SU-DHL-6 (cell line): ENCODE measurements around the gene FAXC.
A peak's percentile ranks its signal among the peaks of the same experiment; 100 is the strongest.
"Not testable (repeated sequence)": the region's sequence is repeated elsewhere in the genome, so short reads cannot be mapped to it uniquely, and the experiment has no call there.

Experiments
- H2AFZ ChIP-seq: fragments of 200-600 bp; sonication (generic); 2 replicates; pipeline ENCODE4 v1.6.1; 2014; ENCODE audit warnings: low read depth, mild to moderate bottlenecking, moderate library complexity, mixed read lengths, antibody characterized with exemption, low read length; ENCODE audit not compliant: severe bottlenecking
- H3F3A ChIP-seq: fragments of 200-600 bp; shearing (Covaris generic); 2 replicates; pipeline ENCODE4 v1.6.0; 2016; ENCODE audit warnings: antibody characterized with exemption, mild to moderate bottlenecking; ENCODE audit not compliant: insufficient read depth
- H3K27ac ChIP-seq: fragments of 200-600 bp; sonication (generic); 2 replicates; pipeline ENCODE4 v1.5.1; 2016; ENCODE audit warnings: low read depth, mild to moderate bottlenecking, low read length, moderate library complexity, mixed read lengths
- H3K27me3 ChIP-seq: fragments of 200-600 bp; sonication (generic), shearing (Covaris generic); 2 replicates; pipeline ENCODE4 v1.6.0; 2014; ENCODE audit warnings: mild to moderate bottlenecking, low read length
- H3K36me3 ChIP-seq: fragments of 200-600 bp; sonication (generic); 2 replicates; pipeline ENCODE4 v1.6.1; 2014; ENCODE audit warnings: mild to moderate bottlenecking, low read length, mixed read lengths
- H3K4me2 ChIP-seq: fragments of 300-600, 200-600 bp; shearing (Covaris generic), sonication (generic); 2 replicates; pipeline ENCODE4 v1.6.0; 2014; ENCODE audit warnings: low read length, low read depth, mild to moderate bottlenecking; ENCODE audit not compliant: poor library complexity, severe bottlenecking
- H3K4me3 ChIP-seq: fragments of 200-600 bp; sonication (generic); 2 replicates; pipeline ENCODE4 v1.5.1; 2014; ENCODE audit warnings: antibody characterized with exemption, low read length, mild to moderate bottlenecking, mixed read lengths; ENCODE audit not compliant: insufficient read depth, poor library complexity, severe bottlenecking
- H3K79me2 ChIP-seq: fragments of 200-600 bp; sonication (generic); 2 replicates; pipeline ENCODE4 v1.6.1; 2014; ENCODE audit warnings: mild to moderate bottlenecking, low read length, moderate library complexity; ENCODE audit not compliant: insufficient read depth
- H3K9ac ChIP-seq: fragments of 200-600 bp; sonication (generic); 2 replicates; pipeline ENCODE4 v1.7.0; 2014; ENCODE audit warnings: mild to moderate bottlenecking, low read length
- H3K9me2 ChIP-seq: fragments of 200-600 bp; sonication (generic); replicated peaks from 2 replicates; pipeline ENCODE4 v1.6.1; 2014; ENCODE audit warnings: low read length; ENCODE audit not compliant: insufficient read depth
- H3K9me3 ChIP-seq: fragments of 200-600 bp; sonication (generic); 2 replicates; pipeline ENCODE4 v1.6.1; 2014; ENCODE audit warnings: low read length, mixed read lengths; ENCODE audit not compliant: insufficient read depth
- H4K20me1 ChIP-seq: fragments of 200-600 bp; sonication (generic); 2 replicates; pipeline ENCODE4 v1.6.1; 2014; ENCODE audit warnings: low read depth, mild to moderate bottlenecking, antibody characterized with exemption, low read length, moderate library complexity, mixed read lengths
- CTCF ChIP-seq: fragments of 200-600 bp; sonication (generic); IDR thresholded peaks from one replicate; pipeline ENCODE4 v1.5.1; 2017; ENCODE audit warnings: antibody characterized with exemption, mild to moderate bottlenecking, low read length, moderate library complexity; ENCODE audit not compliant: insufficient read depth, poor library complexity, severe bottlenecking
- EZH2phosphoT487 ChIP-seq: fragments of 200-600 bp; sonication (generic), shearing (Covaris generic); conservative IDR thresholded peaks from 2 replicates; pipeline ENCODE4 v1.6.1; 2018; ENCODE audit warnings: mild to moderate bottlenecking, antibody characterized with exemption, low read length, moderate library complexity, mixed read lengths

The FAXC gene

GRCh38 chr6:99338188-99338587, 11.3 kb downstream of the FAXC start:
- H3K4me2 ChIP-seq, result no peak overlapping the region
- H3K27ac ChIP-seq, result no peak overlapping the region
- no peak overlapping the region for H2AFZ ChIP-seq
- no peak overlapping the region for H3K9ac ChIP-seq
- TF ChIP-seq EZH2phosphoT487 (no peak), CTCF (no peak)
- no peaks in the 10 kb centered on the region for H3K9me3 ChIP-seq
- H3K9me2 ChIP-seq, result no peaks in the 10 kb centered on the region
- no peaks in the 10 kb centered on the region for H3K27me3 ChIP-seq
- no peaks in the 10 kb centered on the region for H3K36me3 ChIP-seq
- H3F3A ChIP-seq, result no peaks in the 10 kb centered on the region
- no peak overlapping the region for H3K4me3 ChIP-seq
- no peaks in the 10 kb centered on the region for H4K20me1 ChIP-seq
- H3K79me2 ChIP-seq, result no peaks in the 10 kb centered on the region

DNA sequence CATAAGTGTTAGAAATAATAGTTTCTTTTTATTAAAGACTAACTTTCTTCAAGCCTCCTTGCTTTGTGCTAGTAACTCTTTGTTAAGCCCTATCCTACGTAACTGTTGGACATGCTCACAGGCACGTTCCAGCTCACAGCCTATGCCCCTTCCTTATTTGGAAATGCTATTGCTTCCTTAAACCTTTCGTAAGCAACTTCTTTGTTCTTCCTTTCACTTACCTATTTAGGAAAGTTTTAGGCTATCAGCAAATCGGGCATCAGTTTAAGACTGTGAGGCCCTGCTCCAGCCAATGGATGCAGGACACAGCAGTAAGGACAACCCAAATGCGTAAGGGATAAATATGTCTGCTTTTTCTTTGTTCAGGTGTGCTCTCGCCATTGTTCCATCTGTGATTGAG, 14.2 kb downstream of the FAXC start:
- not testable (repeated sequence) for H3K79me2 ChIP-seq, H3K9me2 ChIP-seq, H3F3A ChIP-seq, H2AFZ ChIP-seq, H3K4me3 ChIP-seq, H3K9ac ChIP-seq, H4K20me1 ChIP-seq, H3K4me2 ChIP-seq, H3K27ac ChIP-seq, H3K27me3 ChIP-seq, H3K9me3 ChIP-seq, H3K36me3 ChIP-seq

DNA sequence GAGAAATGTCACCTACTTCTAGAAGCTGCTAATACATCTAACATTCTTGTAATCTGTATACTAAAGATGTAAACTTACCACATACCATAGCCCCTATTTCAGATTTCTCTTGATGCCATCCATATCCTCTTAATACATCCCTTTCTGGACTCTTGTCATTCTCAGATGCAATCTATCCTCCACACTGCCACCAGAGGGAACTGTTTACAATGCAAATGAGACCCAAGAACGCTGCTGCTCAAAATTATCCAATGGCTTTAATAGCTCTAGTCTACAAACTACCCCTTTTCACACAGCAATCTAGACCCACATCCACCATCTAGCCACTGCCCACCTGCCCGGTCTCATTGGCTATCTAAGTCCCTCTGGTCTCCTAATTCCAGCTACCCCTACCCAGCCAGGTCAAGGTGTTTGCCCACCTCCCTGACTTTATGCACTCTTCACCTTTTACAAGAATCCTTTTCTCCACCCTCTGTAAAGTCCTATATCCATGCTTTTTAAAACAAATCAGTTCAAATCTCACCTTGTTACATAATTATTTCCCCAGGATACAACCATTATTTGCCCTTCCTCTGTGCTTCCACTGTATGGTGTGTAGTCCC, 14.8 kb downstream of the FAXC start:
- Histone ChIP-seq H3K4me3 (no peak overlapping the region), H3K9me3 (no peaks in the 10 kb centered on the region), H3K79me2 (no peaks in the 10 kb centered on the region), H3K9me2 (no peaks in the 10 kb centered on the region), H4K20me1 (no peaks in the 10 kb centered on the region), H3K4me2 (no peak overlapping the region), H3K9ac (no peak overlapping the region), H3K27ac (no peak overlapping the region), H3F3A (no peaks in the 10 kb centered on the region), H2AFZ (no peak overlapping the region), H3K27me3 (no peaks in the 10 kb centered on the region), H3K36me3 (no peaks in the 10 kb centered on the region)
- TF ChIP-seq CTCF, result peak; percentile 57
- no peak for TF ChIP-seq EZH2phosphoT487

GRCh38 chr6:99333068-99333467, 16.4 kb downstream of the FAXC start:
- TF ChIP-seq CTCF, result no peak
- TF ChIP-seq EZH2phosphoT487, result no peak
- Histone ChIP-seq H3K4me2 (no peak overlapping the region), H3F3A (no peaks in the 10 kb centered on the region), H2AFZ (no peak overlapping the region), H3K9ac (no peak overlapping the region), H3K27ac (no peak overlapping the region), H3K9me2 (no peaks in the 10 kb centered on the region), H3K27me3 (no peaks in the 10 kb centered on the region), H3K9me3 (no peaks in the 10 kb centered on the region), H3K79me2 (no peaks in the 10 kb centered on the region), H3K36me3 (no peaks in the 10 kb centered on the region), H3K4me3 (no peak overlapping the region), H4K20me1 (no peaks in the 10 kb centered on the region)
